GM23248 (cell line): ENCODE data around the gene DHX32. TPM values are rescaled to one million over a fixed set of nuclear protein-coding genes. Genes with fewer than 3 reads are reported as not detected.

ENCODE experiments used
- DNase-seq: peaks from one replicate; pipeline ENCODE4 v3.0.0-alpha.2; 2015
- H2AFZ ChIP-seq: fragments of 200-600 bp; sonication (generic); 2 replicates; pipeline ENCODE4 v1.6.1; 2016; ENCODE audit warnings: antibody characterized with exemption
- H3F3A ChIP-seq: fragments of 200-600 bp; sonication (generic); 2 replicates; pipeline ENCODE4 v1.6.1; 2016; ENCODE audit warnings: mild to moderate bottlenecking, antibody characterized with exemption, mixed run types; ENCODE audit not compliant: insufficient read depth
- H3K27ac ChIP-seq: fragments of 200-600 bp; sonication (generic); 2 replicates; pipeline ENCODE4 v1.5.1; 2016; ENCODE audit warnings: mild to moderate bottlenecking
- H3K27me3 ChIP-seq: fragments of 200-600 bp; sonication (generic); replicated peaks from 2 replicates; pipeline ENCODE4 v1.6.1; 2016; ENCODE audit warnings: mild to moderate bottlenecking; ENCODE audit not compliant: insufficient read depth
- H3K36me3 ChIP-seq: fragments of 200-600 bp; sonication (generic); 2 replicates; pipeline ENCODE4 v1.6.1; 2016; ENCODE audit warnings: low read depth, mild to moderate bottlenecking
- H3K4me1 ChIP-seq: fragments of 200-600 bp; sonication (generic); 2 replicates; pipeline ENCODE4 v1.6.1; 2016; ENCODE audit warnings: mild to moderate bottlenecking; ENCODE audit not compliant: insufficient read depth
- H3K4me2 ChIP-seq: fragments of 200-600 bp; sonication (generic); one replicate; pipeline ENCODE4 v1.6.1; 2016; ENCODE audit warnings: mild to moderate bottlenecking; ENCODE audit not compliant: unreplicated experiment
- H3K4me3 ChIP-seq: fragments of 200-600 bp; sonication (generic); 2 replicates; pipeline ENCODE4 v1.5.1; 2016; ENCODE audit warnings: mild to moderate bottlenecking
- H3K79me2 ChIP-seq: fragments of 200-600 bp; sonication (generic); 2 replicates; pipeline ENCODE4 v1.6.1; 2016; ENCODE audit warnings: mild to moderate bottlenecking; ENCODE audit not compliant: insufficient read depth
- H3K9ac ChIP-seq: fragments of 200-600 bp; sonication (generic); 2 replicates; pipeline ENCODE4 v1.6.1; 2016; ENCODE audit warnings: mild to moderate bottlenecking
- H3K9me2 ChIP-seq: fragments of 200-600 bp; sonication (generic); 2 replicates; pipeline ENCODE4 v1.6.1; 2016; ENCODE audit warnings: mixed run types, mild to moderate bottlenecking, moderate library complexity; ENCODE audit not compliant: insufficient read depth
- H3K9me3 ChIP-seq: fragments of 200-600 bp; sonication (generic); one replicate; pipeline ENCODE4 v1.6.1; 2017; ENCODE audit warnings: low read depth
- H4K20me1 ChIP-seq: fragments of 200-600 bp; sonication (generic); 2 replicates; pipeline ENCODE4 v1.6.0; 2016; ENCODE audit not compliant: insufficient read depth
- EZH2 ChIP-seq: fragments of 200-600 bp; sonication (generic); IDR thresholded peaks from 2 replicates; pipeline ENCODE4 v1.6.1; 2018; ENCODE audit warnings: antibody characterized with exemption, mild to moderate bottlenecking; ENCODE audit not compliant: insufficient read depth, poor library complexity, severe bottlenecking
- EZH2phosphoT487 ChIP-seq: fragments of 200-600 bp; sonication (generic); IDR thresholded peaks from 2 replicates; pipeline ENCODE4 v1.6.1; 2018; ENCODE audit warnings: antibody characterized with exemption, moderate library complexity, mild to moderate bottlenecking, low read depth; ENCODE audit not compliant: insufficient read depth
- whole genome bisulfite sequencing, 2 experiments: methylation state at CpG; one replicate each; pipeline ENCODE4 v1.1.6; 2015 to 2017; ENCODE audit warnings: low lambda C conversion rate in 2 of 2, low coverage in 1 of 2; ENCODE audit errors: missing lambda C conversion rate in 2 of 2; 5-methylcytosine and 5-hydroxymethylcytosine counted together
- in situ Hi-C: fragments of 300-500 bp; cut with MboI; formaldehyde crosslinking; loops from 2 replicates; pipeline ENCODE4 v1.15.0; 2020
- polyA plus RNA-seq: library from polyadenylated mRNA; unstranded; fragments of >200 nt; fragmentation: Nextera tagmentation; extraction: Ambion mirVana; gene quantifications from 2 replicates; pipeline ENCODE4 v1.2.1, GENCODE V29; 2016
- total RNA-seq: library from RNA; depleted of rRNA; stranded (reverse); fragments of >200 nt; shearing (Covaris generic); gene quantifications from 2 replicates; pipeline ENCODE4 v1.2.3, GENCODE V29; 2014

DHX32 gene
- total and polyA plus RNA-seq, 2 experiments from 2014 or later, result 34.4 to 49.6 TPM

DNA sequence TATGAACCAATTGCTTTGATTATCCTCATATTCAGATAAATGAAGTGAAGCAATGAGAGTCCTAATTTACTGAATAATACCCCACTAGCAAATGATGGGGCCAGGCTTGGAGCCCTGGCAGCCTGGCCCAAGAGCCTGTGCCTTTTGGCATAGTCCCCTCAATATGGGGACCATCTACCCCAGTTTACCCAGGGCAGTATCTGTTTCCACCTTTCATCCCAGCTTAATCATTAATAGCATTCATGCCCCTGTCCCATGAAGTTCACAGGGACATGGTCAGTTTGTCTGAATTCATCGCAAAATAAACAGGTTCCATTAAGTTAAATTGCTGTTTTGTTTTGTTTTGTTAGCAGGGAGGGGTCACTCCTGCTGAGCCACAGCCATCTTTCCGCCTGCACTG lies 32.2 kb downstream of the DHX32 start:
- TF ChIP-seq EZH2 (no peak), EZH2phosphoT487 (no peak)
- in situ Hi-C loops, result no loop called here
- H3F3A ChIP-seq, result no peaks in the 10 kb centered on the region

DNA sequence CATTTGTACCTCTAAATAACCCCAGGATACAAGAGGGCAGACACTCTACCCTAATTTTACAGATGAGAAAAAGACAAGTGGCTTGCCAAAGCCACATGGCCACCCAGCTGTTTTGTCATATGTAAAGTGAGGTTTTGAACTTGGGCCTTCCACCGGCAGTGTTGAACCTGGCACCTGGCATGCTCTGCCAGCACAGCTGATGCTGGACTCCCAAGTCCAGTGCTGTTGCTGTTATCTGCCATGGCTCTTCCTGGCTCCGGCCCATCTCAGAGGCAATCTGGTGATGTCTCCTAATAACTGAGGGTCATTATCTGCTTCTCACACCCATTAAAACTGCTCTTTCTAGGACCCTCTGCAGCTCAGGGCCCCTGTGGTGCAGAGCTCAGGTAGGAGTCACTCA lies 32.7 kb downstream of the DHX32 start:
- no peaks in the 10 kb centered on the region for H3K79me2 ChIP-seq
- no peak for DNase-seq
- 73 to 79% methylated on average over 2 of the region's 2 CpGs for WGBS, 2 experiments
- no peaks in the 10 kb centered on the region for H3K9me2 ChIP-seq
- no peak overlapping the region for H3K27ac ChIP-seq
- no peak overlapping the region for H3K4me3 ChIP-seq
- H4K20me1 ChIP-seq, result no peaks in the 10 kb centered on the region
- TF ChIP-seq EZH2 (no peak), EZH2phosphoT487 (no peak)
- H3K27me3 ChIP-seq, result no peaks in the 10 kb centered on the region
- in situ Hi-C loops, result no loop called here
- no peak overlapping the region for H2AFZ ChIP-seq
- H3K9me3 ChIP-seq, result no peaks in the 10 kb centered on the region
- no peaks in the 10 kb centered on the region for H3K4me1 ChIP-seq
- H3K36me3 ChIP-seq, result peaks cover 18% of the 10 kb centered on the region; the same call in 1 of the 2 replicates
- H3K4me2 ChIP-seq, result no peak overlapping the region
- H3K9ac ChIP-seq, result no peak overlapping the region
- H3F3A ChIP-seq, result no peaks in the 10 kb centered on the region

More for the DNA sequence above, 32.2 kb downstream of the DHX32 start:
- Histone ChIP-seq H4K20me1 (no peaks in the 10 kb centered on the region), H3K27ac (no peak overlapping the region), H3K27me3 (no peaks in the 10 kb centered on the region), H3K4me1 (no peaks in the 10 kb centered on the region), H3K79me2 (no peaks in the 10 kb centered on the region), H3K9me2 (no peaks in the 10 kb centered on the region), H3K36me3 (peaks cover 18% of the 10 kb centered on the region; the same call in 1 of the 2 replicates), H3K9me3 (no peaks in the 10 kb centered on the region), H3K4me2 (no peak overlapping the region), H3K9ac (no peak overlapping the region), H3K4me3 (no peak overlapping the region), H2AFZ (no peak overlapping the region)
- 96 to 98% methylated on average over 2 of the region's 2 CpGs for WGBS, 2 experiments
- no peak for DNase-seq

DNA sequence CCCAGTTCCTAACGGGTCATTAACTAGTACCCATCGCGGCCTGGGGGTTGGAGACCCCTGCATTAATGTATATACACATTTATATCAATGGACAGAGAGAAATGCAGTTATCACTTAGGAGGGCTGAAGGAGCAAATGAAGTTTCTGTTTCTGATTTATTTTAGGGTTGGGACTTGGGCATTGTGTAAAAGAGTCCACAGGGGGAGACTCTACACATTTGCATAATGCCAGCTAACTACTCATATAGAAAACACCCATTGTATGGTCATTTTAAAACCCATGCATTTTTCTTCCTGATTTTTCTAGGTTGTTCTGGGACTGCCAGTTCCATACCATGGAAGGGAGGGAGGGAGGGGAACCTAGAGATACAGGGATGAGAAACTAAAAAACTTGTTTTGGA lies 34.2 kb downstream of the DHX32 start:
- Histone ChIP-seq H3K79me2 (no peaks in the 10 kb centered on the region), H3K9ac (no peak overlapping the region), H4K20me1 (no peaks in the 10 kb centered on the region), H3K4me2 (no peak overlapping the region), H3K9me2 (no peaks in the 10 kb centered on the region), H3K9me3 (no peaks in the 10 kb centered on the region), H3K36me3 (peaks cover 7% of the 10 kb centered on the region; the same call in 1 of the 2 replicates), H3K4me3 (no peak overlapping the region), H3F3A (no peaks in the 10 kb centered on the region), H3K27ac (no peak overlapping the region), H2AFZ (no peak overlapping the region), H3K27me3 (no peaks in the 10 kb centered on the region), H3K4me1 (no peaks in the 10 kb centered on the region)
- WGBS, 2 experiments, result 97 to 98% methylated on average over 3 of the region's 3 CpGs
- in situ Hi-C loops, result no loop called here
- DNase-seq, result no peak
- TF ChIP-seq EZH2 (no peak), EZH2phosphoT487 (no peak)

DNA sequence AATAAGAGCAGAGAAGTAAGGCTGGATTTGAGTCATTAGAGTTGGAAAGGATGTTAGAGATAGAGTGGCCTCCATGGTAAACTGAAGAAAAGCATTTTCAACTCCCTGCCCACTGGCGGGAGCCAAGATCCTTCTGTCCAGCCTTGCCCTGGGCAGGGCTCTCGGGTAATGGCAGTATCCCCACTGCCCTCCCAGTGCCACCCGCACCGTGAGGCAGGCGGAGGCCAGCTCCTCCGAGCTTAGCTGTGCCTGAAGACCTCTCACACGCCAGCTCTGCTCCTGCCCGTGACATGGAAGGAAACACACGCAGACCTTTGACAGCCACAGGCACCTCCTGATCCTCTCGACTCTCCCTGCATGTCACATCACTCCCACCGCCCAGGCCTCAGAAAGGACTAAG lies 35.5 kb downstream of the DHX32 start:
- Histone ChIP-seq H3K79me2 (no peaks in the 10 kb centered on the region), H2AFZ (no peak overlapping the region), H3K36me3 (peaks cover 8% of the 10 kb centered on the region), H3K9ac (no peak overlapping the region), H3K9me2 (no peaks in the 10 kb centered on the region), H3K27ac (no peak overlapping the region), H3K4me3 (no peak overlapping the region), H3F3A (peaks cover 9% of the 10 kb centered on the region; the same call in 1 of the 2 replicates), H4K20me1 (no peaks in the 10 kb centered on the region), H3K9me3 (no peaks in the 10 kb centered on the region), H3K4me1 (no peaks in the 10 kb centered on the region), H3K27me3 (no peaks in the 10 kb centered on the region), H3K4me2 (no peak overlapping the region)
- in situ Hi-C loops, result no loop called here
- DNase-seq, result no peak
- 94% methylated on average over 11 of the region's 11 CpGs for WGBS, 2 experiments
- TF ChIP-seq EZH2, result no peak
- no peak for TF ChIP-seq EZH2phosphoT487

DNA sequence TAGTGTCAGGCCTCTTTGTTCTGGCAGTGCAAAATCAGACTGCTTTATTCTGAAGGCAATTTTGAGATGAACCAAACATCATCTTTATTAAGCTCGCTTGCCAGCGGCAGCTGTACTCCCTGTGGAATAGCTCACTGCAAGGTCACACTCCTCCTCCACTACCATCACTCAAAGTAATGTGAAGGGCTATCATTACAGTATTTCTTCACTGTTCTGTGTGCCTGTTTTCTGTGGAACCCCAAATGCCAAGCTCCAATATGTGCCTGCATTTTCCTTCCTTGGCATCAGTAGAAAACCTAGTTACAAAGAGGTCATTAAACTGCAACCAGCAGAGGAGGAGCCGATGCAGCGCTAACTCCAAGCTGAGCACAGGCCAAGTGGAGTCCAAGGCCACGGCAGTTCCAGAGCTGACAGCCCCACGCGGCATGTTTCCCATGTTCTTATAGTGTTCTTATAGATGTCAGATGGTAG lies 36.3 kb downstream of the DHX32 start:
- no peak for DNase-seq
- Histone ChIP-seq H3K27ac (no peak overlapping the region), H3K9me2 (no peaks in the 10 kb centered on the region), H2AFZ (no peak overlapping the region), H3K36me3 (peaks cover 13% of the 10 kb centered on the region), H3K27me3 (no peaks in the 10 kb centered on the region), H3K79me2 (no peaks in the 10 kb centered on the region), H3F3A (peaks cover 9% of the 10 kb centered on the region; the same call in 1 of the 2 replicates), H3K4me2 (no peak overlapping the region), H3K9ac (no peak overlapping the region), H4K20me1 (no peaks in the 10 kb centered on the region), H3K9me3 (no peaks in the 10 kb centered on the region), H3K4me1 (no peaks in the 10 kb centered on the region), H3K4me3 (no peak overlapping the region)
- in situ Hi-C loops, result no loop called here
- TF ChIP-seq EZH2phosphoT487 (no peak), EZH2 (no peak)
- WGBS, 2 experiments, result 69 to 79% methylated on average over 7 of the region's 7 CpGs
